Activated CD4-positive, CD25-positive, alpha-beta regulatory T cell treated with anti-CD3 and anti-CD28 coated beads, Interleukin-2, amount 50 U/mL, for 16 hours (primary cell): ENCODE data around the gene SELENOK.
"Not testable (repeated sequence)": the region's sequence is repeated elsewhere in the genome, so short reads cannot be mapped to it uniquely, and the experiment has no call there.

Source experiments
- DNase-seq: peaks from one replicate; pipeline ENCODE4 v3.0.0-alpha.2; 2020; ENCODE audit warnings: low read depth, low spot score

Gene SELENOK

GRCh38 chr3:53891497-53892285, at the start of gene SELENOK:
SELENOK (minus strand) TSS chr3:53891859.
- DNase-seq = peak; percentile 96

- no peak for DNase-seq
Measured at GRCh38 chr3:53941184-53941583, 49.5 kb upstream of the SELENOK start.

GRCh38 chr3:53940623-53941022, 49.0 kb upstream of the SELENOK start:
- DNase-seq = no peak

GRCh38 chr3:53939813-53940212, 48.2 kb upstream of the SELENOK start:
- no peak for DNase-seq

- DNase-seq = no peak
Measured at GRCh38 chr3:53939086-53939582, 47.5 kb upstream of the SELENOK start.

GRCh38 chr3:53938645-53939044, 47.0 kb upstream of the SELENOK start:
- DNase-seq = no peak

- DNase-seq = no peak
Measured at GRCh38 chr3:53936347-53936746, 44.7 kb upstream of the SELENOK start.

GRCh38 chr3:53935283-53935901, 43.7 kb upstream of the SELENOK start:
- no peak for DNase-seq

- not testable (repeated sequence) for DNase-seq
Measured at GRCh38 chr3:53927208-53927872, 35.7 kb upstream of the SELENOK start.

- DNase-seq = no peak
Measured at GRCh38 chr3:53921296-53921695, 29.6 kb upstream of the SELENOK start.

GRCh38 chr3:53919741-53920140, 28.1 kb upstream of the SELENOK start:
- DNase-seq = no peak

GRCh38 chr3:53913401-53913800, 21.7 kb upstream of the SELENOK start:
- DNase-seq = no peak

GRCh38 chr3:53902711-53903110, 11.1 kb upstream of the SELENOK start:
- DNase-seq = no peak

GRCh38 chr3:53902067-53902466, 10.4 kb upstream of the SELENOK start:
- no peak for DNase-seq

- DNase-seq = no peak
Measured at GRCh38 chr3:53900666-53901331, 9.1 kb upstream of the SELENOK start.

- no peak for DNase-seq
Measured at GRCh38 chr3:53899750-53900149, 8.1 kb upstream of the SELENOK start.

- no peak for DNase-seq
Measured at GRCh38 chr3:53892286-53892637, 603 bp upstream of the SELENOK start.

GRCh38 chr3:53890726-53891475, 758 bp downstream of the SELENOK start:
- peak; percentile 21 for DNase-seq

- no peak for DNase-seq
Measured at GRCh38 chr3:53888232-53888631, 3.4 kb downstream of the SELENOK start.

- no peak for DNase-seq
Measured at GRCh38 chr3:53887446-53887845, 4.2 kb downstream of the SELENOK start.

GRCh38 chr3:53885239-53885638, 6.4 kb downstream of the SELENOK start:
- no peak for DNase-seq
